Esophagus muscularis mucosa (tissue), 4 donors: ENCODE results near the gene RPL21.

Experiments
- EP300 ChIP-seq: sonication (generic); formaldehyde crosslinking; IDR thresholded peaks from one replicate; pipeline ENCODE4 v1.6.1; 2017; ENCODE audit warnings: antibody characterized with exemption
- POLR2A ChIP-seq: fragments of 450-650 bp; IDR thresholded peaks from one replicate; pipeline ENCODE4 v1.6.1; 2017; ENCODE audit warnings: antibody characterized with exemption, moderate library complexity, mild to moderate bottlenecking, low read depth
- POLR2AphosphoS5 ChIP-seq, 2 donors: sonication (generic); formaldehyde crosslinking; IDR thresholded peaks; one replicate each; pipeline ENCODE4 v1.6.1; 2017; ENCODE audit warnings: antibody characterized with exemption in 2 of 2
- TF ChIP-seq, protein P1 (sequence below), 3 experiments: fragments of 200-600 bp in 2 of 3; fragments of 450-650 bp in 1 of 3; sonication (generic) in 2 of 3; IDR thresholded peaks; one replicate each; pipeline ENCODE4 v1.5.1; 2017 to 2019; ENCODE audit warnings: antibody characterized with exemption in 3 of 3, mild to moderate bottlenecking in 2 of 3, moderate library complexity in 1 of 3

DNA sequence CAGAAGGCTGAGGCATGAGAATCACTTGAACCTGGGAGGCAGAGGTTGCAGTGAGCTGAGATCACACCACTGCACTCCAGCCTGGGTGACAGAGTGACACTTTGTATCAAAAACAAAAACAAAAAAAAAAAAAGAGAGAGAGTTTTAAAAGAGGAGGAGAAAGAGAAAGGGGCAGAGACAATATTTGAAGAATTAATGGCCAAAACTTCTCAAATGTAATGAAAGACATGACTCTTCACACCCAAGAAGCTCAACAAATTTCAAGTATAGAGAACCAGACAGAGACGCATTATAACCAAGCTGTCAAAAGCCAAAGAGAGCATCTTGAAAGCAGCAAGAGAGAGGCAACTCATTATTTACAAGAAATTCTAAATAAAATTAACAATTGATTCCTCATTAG lies 42.8 kb upstream of the RPL21 start:
- TF ChIP-seq POLR2A (no peak), EP300 (no peak), POLR2AphosphoS5 (IDR thresholded peaks at IDR 0.05) (no peak)
- TF ChIP-seq, protein P1, sequence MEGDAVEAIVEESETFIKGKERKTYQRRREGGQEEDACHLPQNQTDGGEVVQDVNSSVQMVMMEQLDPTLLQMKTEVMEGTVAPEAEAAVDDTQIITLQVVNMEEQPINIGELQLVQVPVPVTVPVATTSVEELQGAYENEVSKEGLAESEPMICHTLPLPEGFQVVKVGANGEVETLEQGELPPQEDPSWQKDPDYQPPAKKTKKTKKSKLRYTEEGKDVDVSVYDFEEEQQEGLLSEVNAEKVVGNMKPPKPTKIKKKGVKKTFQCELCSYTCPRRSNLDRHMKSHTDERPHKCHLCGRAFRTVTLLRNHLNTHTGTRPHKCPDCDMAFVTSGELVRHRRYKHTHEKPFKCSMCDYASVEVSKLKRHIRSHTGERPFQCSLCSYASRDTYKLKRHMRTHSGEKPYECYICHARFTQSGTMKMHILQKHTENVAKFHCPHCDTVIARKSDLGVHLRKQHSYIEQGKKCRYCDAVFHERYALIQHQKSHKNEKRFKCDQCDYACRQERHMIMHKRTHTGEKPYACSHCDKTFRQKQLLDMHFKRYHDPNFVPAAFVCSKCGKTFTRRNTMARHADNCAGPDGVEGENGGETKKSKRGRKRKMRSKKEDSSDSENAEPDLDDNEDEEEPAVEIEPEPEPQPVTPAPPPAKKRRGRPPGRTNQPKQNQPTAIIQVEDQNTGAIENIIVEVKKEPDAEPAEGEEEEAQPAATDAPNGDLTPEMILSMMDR (IDR thresholded peaks at IDR 0.05): no peak
